Activated CD4-positive, alpha-beta memory T cell treated with anti-CD3 and anti-CD28 coated beads for 36 hours (primary cell): ENCODE results near the gene CHEK2. TPM values are rescaled to one million over a fixed set of nuclear protein-coding genes. Genes with fewer than 3 reads are reported as not detected.
A peak's percentile ranks its signal among the peaks of the same experiment; 100 is the strongest.
"Not testable (repeated sequence)": the region's sequence is repeated elsewhere in the genome, so short reads cannot be mapped to it uniquely, and the experiment has no call there.

ENCODE experiments used
- CTCF ChIA-PET: fragments of 350-600 bp; sonication (Branson Sonifier 250); formaldehyde crosslinking; loops from one replicate; lab custom pipeline; 2021; ENCODE audit warnings: antibody characterized with exemption, inconsistent platforms; lab: Charles Lee
- POLR2A ChIA-PET: fragments of 350-600 bp; sonication (Branson Sonifier 250); formaldehyde crosslinking; loops from one replicate; lab custom pipeline; 2021; ENCODE audit warnings: antibody characterized with exemption; lab: Charles Lee
- DNase-seq: peaks from one replicate; pipeline ENCODE4 v3.0.0-alpha.2; 2020
- H3K27ac Mint-ChIP-seq: one replicate; pipeline ENCODE4 v1.8.0; 2021; ENCODE audit warnings: mixed read lengths
- H3K27me3 Mint-ChIP-seq: one replicate; pipeline ENCODE4 v1.8.0; 2021; ENCODE audit warnings: mixed read lengths
- H3K36me3 Mint-ChIP-seq: one replicate; pipeline ENCODE4 v1.8.0; 2021; ENCODE audit warnings: mixed read lengths
- H3K4me1 Mint-ChIP-seq: one replicate; pipeline ENCODE4 v1.8.0; 2021; ENCODE audit warnings: low read depth, mixed read lengths
- H3K4me3 Mint-ChIP-seq: one replicate; pipeline ENCODE4 v1.8.0; 2021; ENCODE audit warnings: mild to moderate bottlenecking, mixed read lengths
- H3K9me3 Mint-ChIP-seq: one replicate; pipeline ENCODE4 v1.8.0; 2021; ENCODE audit warnings: mixed read lengths
- intact Hi-C: fragments of 100-400 bp; cut with micrococcal nuclease; formaldehyde crosslinking; loops from one replicate; pipeline ENCODE4 v1.15.1; 2023
- total RNA-seq, 2 experiments: library from RNA; stranded (reverse); gene quantifications; one replicate each; pipeline ENCODE4 v1.2.3, GENCODE V29; 2021

The CHEK2 gene
- total RNA-seq, 2 experiments from 2014 or later, result 30.0 to 36.0 TPM

DNA sequence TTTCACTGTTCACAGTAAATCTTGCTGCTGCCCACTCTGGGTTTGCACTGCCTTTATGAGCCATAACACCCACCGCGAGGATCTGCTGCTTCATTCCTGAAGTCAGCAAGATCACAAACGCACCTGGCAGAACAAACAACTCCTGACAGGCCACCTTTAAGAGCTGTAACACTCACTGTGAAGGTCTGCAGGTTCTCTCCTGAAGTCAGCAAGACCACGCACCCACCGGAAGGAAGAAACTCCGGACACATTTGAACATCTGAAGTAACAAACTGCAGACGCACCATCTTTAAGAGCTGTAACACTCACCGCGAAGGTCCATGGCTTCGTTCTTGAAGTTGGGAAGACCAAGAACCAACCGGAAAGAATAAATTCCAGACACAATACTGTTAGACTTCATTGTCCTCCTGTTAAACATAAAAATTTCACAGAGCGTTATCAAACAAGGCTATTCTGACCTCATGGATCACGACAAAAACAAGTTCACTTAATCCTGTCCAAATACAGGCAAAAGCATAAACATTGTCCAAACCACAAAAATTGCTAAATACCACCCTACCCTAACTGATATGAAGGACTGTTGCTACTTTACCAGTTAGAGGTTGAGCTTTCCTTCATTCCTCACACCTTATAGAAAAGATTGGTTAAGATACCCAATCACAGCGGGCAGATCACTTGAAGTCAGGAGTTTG lies 27.9 kb upstream of the CHEK2 start:
- Mint-ChIP-seq H3K4me1 (peaks cover 7% of the 10 kb centered on the region), H3K9me3 (peaks cover 5% of the 10 kb centered on the region), H3K27me3 (no peaks in the 10 kb centered on the region), H3K27ac (no peak overlapping the region), H3K4me3 (no peak overlapping the region), H3K36me3 (peaks cover 7% of the 10 kb centered on the region)
- no peak for DNase-seq
- ChIA-PET CTCF (interaction anchor here (1.0 kb wide), 1 partner anchor 22 kb away, joined by 3 read pairs; no protein-coding TSS in a partner anchor), POLR2A (interaction anchor here (1.4 kb wide), 1 partner anchor 31 kb away, joined by 4 read pairs; the partner anchor contains the start of gene XBP1)
- intact Hi-C loops, result no loop called here

DNA sequence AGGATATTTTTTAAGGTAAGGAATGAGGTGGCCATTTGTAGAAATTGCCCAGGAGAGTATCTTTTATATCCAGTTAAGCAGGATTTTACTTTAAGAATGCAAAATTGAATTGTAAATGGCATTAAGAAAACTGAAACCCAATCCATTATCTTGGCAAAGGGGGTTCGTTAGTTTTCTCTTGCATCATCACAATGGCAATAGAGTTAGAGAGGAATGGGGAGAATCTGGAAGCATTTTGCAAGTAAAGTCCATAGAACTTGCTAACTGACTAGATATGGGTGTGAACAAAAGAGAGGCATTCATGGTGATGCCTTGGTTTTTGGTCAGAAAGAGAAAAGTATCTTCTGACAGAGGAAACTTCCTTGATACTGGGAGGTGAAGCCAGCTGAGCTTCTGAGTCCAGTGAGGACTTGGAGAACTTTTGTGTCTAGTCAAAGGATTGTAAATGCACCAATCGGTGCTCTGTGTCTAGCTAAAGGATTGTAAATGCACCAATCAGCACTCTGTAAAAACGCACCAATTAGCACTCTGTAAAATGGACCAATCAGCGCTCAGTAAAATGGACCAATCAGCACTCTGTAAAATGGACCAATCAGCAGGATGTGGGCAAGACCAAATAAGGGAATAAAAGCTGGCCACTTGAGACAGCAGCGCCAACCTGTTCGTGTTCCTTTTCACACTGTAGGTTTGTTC lies 27.2 kb upstream of the CHEK2 start:
- DNase-seq, result no peak
- Mint-ChIP-seq H3K27ac (no peak overlapping the region), H3K4me3 (no peak overlapping the region), H3K36me3 (peaks cover 5% of the 10 kb centered on the region), H3K9me3 (peaks cover 5% of the 10 kb centered on the region), H3K4me1 (peaks cover 6% of the 10 kb centered on the region), H3K27me3 (no peaks in the 10 kb centered on the region)
- POLR2A ChIA-PET, result interaction anchor here (1.4 kb wide), 1 partner anchor 32 kb away, joined by 4 read pairs; the partner anchor contains the start of gene XBP1
- CTCF ChIA-PET, result interaction anchor here (1.0 kb wide), 1 partner anchor 22 kb away, joined by 3 read pairs; no protein-coding TSS in a partner anchor
- intact Hi-C loops, result no loop called here

DNA sequence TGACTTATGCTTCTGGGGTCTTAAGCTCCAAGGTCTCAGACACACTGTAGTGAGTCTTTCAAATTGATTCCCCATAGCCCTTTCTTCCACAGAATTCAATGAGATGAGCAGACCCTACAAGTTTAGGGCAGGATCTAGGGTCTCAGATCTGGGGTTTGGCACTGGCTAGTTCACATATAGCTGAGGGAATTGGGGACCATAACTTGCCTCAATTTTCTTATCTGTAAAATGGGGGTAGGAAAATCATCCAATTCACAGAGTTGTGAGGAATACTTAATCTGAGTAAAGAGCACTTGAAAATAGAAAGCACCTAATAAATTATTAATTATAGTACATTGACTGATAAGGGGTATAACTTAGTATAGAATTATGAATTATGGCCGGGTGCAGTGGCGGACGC lies 25.0 kb upstream of the CHEK2 start:
- no peak overlapping the region for H3K4me3 Mint-ChIP-seq
- no peaks in the 10 kb centered on the region for H3K27me3 Mint-ChIP-seq
- peaks cover 5% of the 10 kb centered on the region for H3K9me3 Mint-ChIP-seq
- no peaks in the 10 kb centered on the region for H3K36me3 Mint-ChIP-seq
- H3K27ac Mint-ChIP-seq, result no peak overlapping the region
- POLR2A ChIA-PET, result no interaction called here
- DNase-seq, result no peak
- H3K4me1 Mint-ChIP-seq, result no peaks in the 10 kb centered on the region
- intact Hi-C loops, result no loop called here
- CTCF ChIA-PET, result no interaction called here

DNA sequence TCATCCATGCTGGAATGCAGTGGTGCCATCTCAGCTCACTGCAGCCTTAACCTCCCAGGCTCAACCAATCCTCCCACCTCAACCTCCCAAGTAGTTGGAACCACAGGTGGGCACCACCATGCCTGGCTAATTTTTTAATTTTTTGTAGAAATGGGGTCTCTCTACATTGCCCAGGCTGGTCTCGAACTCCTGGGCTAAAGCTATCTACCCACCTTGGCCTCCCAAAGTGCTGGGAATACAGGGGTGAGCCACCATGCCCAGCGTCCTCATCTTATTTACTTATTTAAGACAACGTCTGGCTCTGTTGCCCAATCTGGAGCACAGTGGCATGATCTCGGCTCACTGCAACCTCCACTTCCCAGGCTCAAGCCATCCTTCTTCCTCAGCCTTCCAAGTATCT lies 20.4 kb upstream of the CHEK2 start:
- H3K27ac Mint-ChIP-seq, H3K4me3 Mint-ChIP-seq, H3K4me1 Mint-ChIP-seq, CTCF ChIA-PET, intact Hi-C loops, H3K27me3 Mint-ChIP-seq, H3K36me3 Mint-ChIP-seq, H3K9me3 Mint-ChIP-seq, DNase-seq: not testable (repeated sequence)
- POLR2A ChIA-PET, result interaction anchor here (1.0 kb wide), 1 partner anchor 38 kb away, joined by 3 read pairs; the partner anchor contains the start of gene XBP1

DNA sequence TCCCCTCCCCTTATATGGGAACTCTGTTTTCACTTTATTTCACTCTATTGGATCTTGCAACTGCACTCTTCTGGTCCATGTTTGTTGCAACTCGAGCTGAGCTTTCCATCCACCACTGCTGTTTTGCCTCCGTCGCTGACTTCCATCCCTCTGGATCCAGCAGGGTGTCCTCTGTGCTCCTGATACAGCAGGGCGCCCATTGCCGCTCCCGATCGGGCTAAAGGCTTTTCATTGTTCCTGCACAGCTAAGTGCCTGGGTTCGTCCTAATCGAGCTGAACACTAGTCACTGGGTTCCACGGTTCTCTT lies 19.8 kb upstream of the CHEK2 start:
- no peaks in the 10 kb centered on the region for H3K9me3 Mint-ChIP-seq
- no peaks in the 10 kb centered on the region for H3K4me1 Mint-ChIP-seq
- H3K27ac Mint-ChIP-seq, result no peak overlapping the region
- no peak overlapping the region for H3K4me3 Mint-ChIP-seq
- no peaks in the 10 kb centered on the region for H3K27me3 Mint-ChIP-seq
- intact Hi-C loops, result no loop called here
- H3K36me3 Mint-ChIP-seq, result no peaks in the 10 kb centered on the region
- DNase-seq, result no peak
- ChIA-PET POLR2A (interaction anchor here (1.0 kb wide), 1 partner anchor 39 kb away, joined by 3 read pairs; the partner anchor contains the start of gene XBP1), CTCF (no interaction called here)

DNA sequence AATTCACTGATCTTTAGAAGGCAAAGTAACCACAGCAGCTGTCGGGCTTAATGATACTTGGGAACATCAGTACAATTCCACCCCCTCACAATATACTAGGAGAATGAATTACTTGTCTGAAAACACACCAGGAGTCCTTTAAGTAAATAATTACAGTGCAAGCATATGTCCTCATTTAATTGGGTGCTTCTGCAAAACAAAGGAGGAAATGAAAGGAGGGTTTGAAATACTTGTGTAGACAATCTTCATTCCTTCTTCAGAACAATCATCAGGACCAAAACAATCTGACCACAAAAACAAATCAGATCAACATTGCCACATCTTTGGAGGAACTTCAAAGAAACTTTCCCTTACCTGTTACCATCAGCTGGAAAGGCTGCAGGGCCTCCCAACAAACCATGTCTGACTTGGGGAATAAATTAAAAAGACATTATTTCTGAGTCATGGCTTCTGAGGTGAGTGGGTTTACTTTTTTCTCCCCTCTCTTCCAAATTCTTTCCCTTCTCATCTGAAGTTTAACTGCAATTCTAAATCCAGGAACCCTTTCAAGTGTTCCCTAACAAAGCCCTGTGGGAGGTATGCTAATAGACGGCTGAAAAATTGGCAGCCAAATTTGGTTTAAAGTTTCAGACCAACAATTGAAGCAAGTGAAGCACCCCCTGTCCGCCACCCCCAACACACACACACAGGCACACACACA lies 18.4 kb upstream of the CHEK2 start:
- Mint-ChIP-seq H3K27ac (no peak overlapping the region), H3K9me3 (no peaks in the 10 kb centered on the region), H3K4me3 (no peak overlapping the region), H3K36me3 (no peaks in the 10 kb centered on the region), H3K27me3 (no peaks in the 10 kb centered on the region), H3K4me1 (no peaks in the 10 kb centered on the region)
- intact Hi-C loops, result no loop called here
- ChIA-PET POLR2A (no interaction called here), CTCF (no interaction called here)
- no peak for DNase-seq

DNA sequence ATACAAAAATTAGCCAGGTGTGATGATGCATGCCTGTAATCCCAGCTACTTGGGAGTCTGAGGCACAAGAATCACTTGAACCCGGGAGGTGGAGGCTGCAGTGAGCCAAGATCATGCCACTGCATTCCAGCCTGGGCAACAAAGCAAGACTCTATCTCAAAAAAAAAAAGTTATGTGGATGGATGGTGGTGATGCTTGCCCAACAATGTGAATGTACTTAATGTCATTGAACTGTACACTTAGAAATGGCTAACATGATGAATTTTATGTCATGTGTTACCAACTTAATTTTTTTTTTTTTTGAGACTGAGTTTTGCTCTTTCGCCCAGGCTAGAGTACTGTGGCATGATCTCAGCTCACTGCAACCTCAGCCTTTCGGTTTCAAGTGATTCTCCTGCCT lies 12.9 kb upstream of the CHEK2 start:
- H3K27ac Mint-ChIP-seq, intact Hi-C loops, H3K4me1 Mint-ChIP-seq, H3K27me3 Mint-ChIP-seq, H3K9me3 Mint-ChIP-seq, DNase-seq, CTCF ChIA-PET, H3K4me3 Mint-ChIP-seq: not testable (repeated sequence)
- POLR2A ChIA-PET, result interaction anchor here (1.0 kb wide), 1 partner anchor 11 kb away, joined by 3 read pairs; no protein-coding TSS in a partner anchor
- peaks cover 13% of the 10 kb centered on the region for H3K36me3 Mint-ChIP-seq

DNA sequence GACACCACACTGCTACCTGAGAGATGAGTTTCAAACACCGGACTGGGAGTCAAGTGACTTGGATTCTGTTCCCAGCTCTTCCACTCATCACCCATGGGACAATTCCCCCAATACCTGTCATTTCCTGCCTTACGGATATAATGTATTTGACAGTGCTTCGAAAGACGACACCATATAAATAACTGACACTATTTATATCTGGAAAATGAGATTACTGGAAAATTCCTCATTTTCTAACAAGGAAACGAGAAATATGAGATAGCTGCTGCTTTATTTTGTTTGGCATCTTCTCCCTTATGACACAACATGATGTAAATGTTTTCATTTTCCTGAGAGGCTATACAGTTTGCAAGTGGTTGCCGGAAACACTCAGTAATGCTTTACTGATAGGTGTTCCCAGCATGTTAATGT lies 8.9 kb upstream of the CHEK2 start:
- no peak overlapping the region for H3K4me3 Mint-ChIP-seq
- no peak overlapping the region for H3K27ac Mint-ChIP-seq
- peaks cover 33% of the 10 kb centered on the region for H3K36me3 Mint-ChIP-seq
- no peak for DNase-seq
- H3K9me3 Mint-ChIP-seq, result no peaks in the 10 kb centered on the region
- CTCF ChIA-PET, result interaction anchor here (0.7 kb wide), 1 partner anchor 14 kb away, joined by 3 read pairs; no protein-coding TSS in a partner anchor
- intact Hi-C loops, result no loop called here
- no peaks in the 10 kb centered on the region for H3K4me1 Mint-ChIP-seq
- no peaks in the 10 kb centered on the region for H3K27me3 Mint-ChIP-seq
- POLR2A ChIA-PET, result no interaction called here

DNA sequence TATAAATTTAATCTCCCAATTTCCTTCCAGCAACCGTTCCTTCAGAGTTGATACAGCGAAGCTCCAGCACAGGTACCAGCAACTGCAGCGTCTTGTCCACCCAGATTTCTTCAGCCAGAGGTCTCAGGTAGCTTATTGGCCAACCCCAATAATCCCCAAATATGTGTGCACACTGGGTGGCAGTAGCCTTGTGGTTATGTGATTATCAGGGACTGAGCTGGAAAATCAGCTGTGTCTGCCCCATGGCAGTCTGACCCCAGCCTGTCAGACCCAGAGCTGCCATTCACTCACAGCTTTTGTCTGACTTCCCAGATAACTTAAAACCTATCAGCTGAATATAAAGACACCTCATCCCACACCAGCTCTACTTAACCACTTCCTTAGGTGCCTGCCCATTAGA lies 2.2 kb upstream of the CHEK2 start:
- ChIA-PET POLR2A (no interaction called here), CTCF (no interaction called here)
- no peak for DNase-seq
- Mint-ChIP-seq H3K36me3 (peaks cover 30% of the 10 kb centered on the region), H3K27me3 (no peaks in the 10 kb centered on the region), H3K4me3 (peak overlapping the region; percentile 87), H3K4me1 (peaks cover 26% of the 10 kb centered on the region), H3K27ac (peak overlapping the region; percentile 1), H3K9me3 (no peaks in the 10 kb centered on the region)
- intact Hi-C loops, result loop anchor here (5.0 kb wide), 3 partner anchors 68 to 1023 kb away; partner anchors contain the start of genes UQCR10 and ZMAT5

DNA sequence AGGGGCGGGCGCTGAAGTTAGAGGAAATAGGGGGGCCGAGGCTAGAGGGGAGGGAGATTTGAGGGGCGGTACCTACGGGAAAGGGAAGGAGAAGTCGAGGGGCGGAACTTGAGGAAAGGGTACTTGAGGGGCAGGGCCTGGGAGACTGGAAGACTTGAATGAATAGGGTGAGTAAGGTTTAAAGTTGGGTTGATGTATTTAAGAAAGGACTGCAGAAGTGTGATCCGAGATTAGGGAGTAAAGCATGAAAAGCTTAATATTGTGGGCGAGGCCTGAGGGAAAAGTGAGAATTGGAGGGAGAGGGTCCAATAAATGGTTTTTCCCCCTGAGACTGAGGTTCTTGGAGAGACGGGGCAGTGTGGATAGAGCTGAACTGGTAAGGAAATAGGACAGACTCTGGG lies 942 bp upstream of the CHEK2 start:
- DNase-seq, result no peak
- H3K4me3 Mint-ChIP-seq, result peak overlapping the region; percentile 87
- H3K9me3 Mint-ChIP-seq, result no peaks in the 10 kb centered on the region
- ChIA-PET CTCF (no interaction called here), POLR2A (interaction anchor here (1.2 to 1.7 kb wide), 3 partner anchors 14 to 31 kb away, joined by 3 to 4 read pairs (median 3); no protein-coding TSS in a partner anchor)
- H3K4me1 Mint-ChIP-seq, result peaks cover 31% of the 10 kb centered on the region
- peak overlapping the region; percentile 84 for H3K27ac Mint-ChIP-seq
- H3K36me3 Mint-ChIP-seq, result peaks cover 30% of the 10 kb centered on the region
- intact Hi-C loops, result loop anchor here (1.0 to 5.0 kb wide), 7 partner anchors 31 to 1025 kb away; partner anchors contain the start of genes EWSR1, UQCR10, ZMAT5 and ZNRF3
- no peaks in the 10 kb centered on the region for H3K27me3 Mint-ChIP-seq

DNA sequence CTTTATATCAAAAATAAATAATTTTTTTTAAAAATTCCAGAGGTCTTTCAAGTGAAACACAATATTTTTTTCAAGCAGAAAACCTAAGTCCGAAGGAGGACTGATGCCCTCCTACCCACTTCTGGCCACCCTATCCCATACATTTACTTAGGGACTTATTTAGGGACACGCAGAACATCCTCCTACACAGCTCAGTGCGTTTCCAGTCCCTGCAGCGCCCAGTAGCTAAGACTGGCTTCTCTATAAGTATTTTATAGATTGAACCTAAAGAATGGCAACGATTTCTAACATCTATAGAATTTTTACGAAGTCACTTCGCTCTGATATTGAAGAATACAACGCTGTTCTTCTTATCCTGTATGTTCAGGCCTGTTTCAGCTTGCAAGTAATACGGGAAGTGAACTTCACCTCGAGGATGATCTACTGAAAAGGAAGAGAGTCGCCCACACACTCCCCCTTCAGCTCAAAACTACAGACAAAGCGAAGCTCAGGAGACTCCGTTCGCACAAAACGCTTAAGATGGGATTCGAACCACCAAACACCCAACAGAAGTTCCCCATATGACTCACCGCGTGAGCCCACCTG lies 328 bp downstream of the CHEK2 start:
- H3K27ac Mint-ChIP-seq, result peak overlapping the region; percentile 84
- peaks cover 24% of the 10 kb centered on the region for H3K36me3 Mint-ChIP-seq
- intact Hi-C loops, result loop anchor here (1.0 to 5.0 kb wide), 4 partner anchors 69 to 1026 kb away; partner anchors contain the start of genes PITPNB, UQCR10 and ZMAT5
- CTCF ChIA-PET, result interaction anchor here (0.8 kb wide), 1 partner anchor 31 kb away, joined by 4 read pairs; the partner anchor contains the start of gene CCDC117
- H3K9me3 Mint-ChIP-seq, result no peaks in the 10 kb centered on the region
- no peak for DNase-seq
- peaks cover 31% of the 10 kb centered on the region for H3K4me1 Mint-ChIP-seq
- peak overlapping the region; percentile 87 for H3K4me3 Mint-ChIP-seq
- H3K27me3 Mint-ChIP-seq, result no peaks in the 10 kb centered on the region
- POLR2A ChIA-PET, result interaction anchor here (1.2 to 1.7 kb wide), 4 partner anchors 13 to 73 kb away, joined by 3 to 21 read pairs (median 4); partner anchors contain the start of gene XBP1
